OCI-M2 (cell line): ENCODE results near the gene MAST3.

Experiments used
- DNase-seq: peaks from one replicate; lab custom pipeline; 2025; ENCODE audit not compliant: unreplicated experiment; lab: John Stamatoyannopoulos, UW

Gene MAST3

GRCh38 chr19:18110609-18111232 is 13.1 kb downstream of the MAST3 start:
- no peak for DNase-seq

GRCh38 chr19:18112989-18113478 is 15.5 kb downstream of the MAST3 start:
- peak; percentile 58 for DNase-seq

DNA sequence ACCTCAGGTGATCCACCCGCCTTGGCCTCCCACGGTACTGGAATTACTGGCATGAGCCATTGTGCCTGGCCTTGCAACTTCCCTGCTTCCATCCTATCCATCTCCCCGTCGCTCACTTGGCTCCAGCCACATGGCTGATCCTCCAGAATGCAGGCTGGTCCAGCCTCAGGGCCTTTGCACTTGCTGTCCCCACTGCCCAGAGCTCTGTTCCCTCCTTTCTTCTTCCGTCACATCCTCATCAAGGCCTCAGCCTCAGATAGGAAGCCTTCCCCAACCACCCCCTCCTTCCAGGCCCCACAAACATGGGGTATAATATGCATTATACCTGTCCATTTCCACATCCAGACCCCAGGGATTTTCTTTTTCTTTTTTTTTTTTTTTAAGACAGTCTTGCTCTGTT is 16.2 kb downstream of the MAST3 start:
- DNase-seq = no peak

DNA sequence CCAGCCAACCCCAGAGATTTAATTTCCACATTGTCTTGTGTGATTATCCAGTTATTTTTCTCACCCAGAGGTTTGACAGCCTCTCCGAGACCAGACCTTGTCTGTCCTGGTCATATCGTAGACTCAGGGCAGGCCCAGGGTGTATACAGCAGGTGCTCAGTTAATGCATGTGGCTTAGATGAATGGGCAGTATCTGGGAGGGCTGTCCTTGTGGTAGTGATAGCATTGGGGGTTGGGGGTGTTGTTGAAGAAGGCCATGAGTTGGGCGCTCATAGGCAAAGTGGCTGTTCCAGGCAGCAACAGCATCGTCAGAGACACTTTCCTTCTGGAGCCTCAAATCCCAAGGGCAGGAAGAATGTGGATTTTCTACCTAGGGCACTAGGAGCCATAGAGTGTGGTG is 16.9 kb downstream of the MAST3 start:
- no peak for DNase-seq

DNA sequence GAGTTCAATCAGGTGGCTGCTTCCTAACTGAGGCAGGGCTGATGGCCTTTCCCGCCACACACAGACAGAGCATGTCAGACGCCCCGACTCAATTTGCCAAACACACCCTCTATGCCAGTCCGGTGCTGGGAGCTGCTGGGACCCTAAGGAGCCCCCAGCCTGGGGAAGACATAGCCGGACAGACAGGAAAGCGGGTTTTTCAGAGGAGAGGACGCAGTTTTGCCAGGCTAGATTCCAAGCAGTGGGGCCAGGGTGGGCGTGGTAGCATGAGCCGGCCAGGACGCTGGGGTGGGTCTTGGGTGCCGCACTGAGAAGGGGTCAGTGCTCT is 19.8 kb downstream of the MAST3 start:
- no peak for DNase-seq

GRCh38 chr19:18117692-18118378 is 20.3 kb downstream of the MAST3 start:
- peak; percentile 60 for DNase-seq

GRCh38 chr19:18118420-18119012 is 20.9 kb downstream of the MAST3 start:
- DNase-seq = no peak

DNA sequence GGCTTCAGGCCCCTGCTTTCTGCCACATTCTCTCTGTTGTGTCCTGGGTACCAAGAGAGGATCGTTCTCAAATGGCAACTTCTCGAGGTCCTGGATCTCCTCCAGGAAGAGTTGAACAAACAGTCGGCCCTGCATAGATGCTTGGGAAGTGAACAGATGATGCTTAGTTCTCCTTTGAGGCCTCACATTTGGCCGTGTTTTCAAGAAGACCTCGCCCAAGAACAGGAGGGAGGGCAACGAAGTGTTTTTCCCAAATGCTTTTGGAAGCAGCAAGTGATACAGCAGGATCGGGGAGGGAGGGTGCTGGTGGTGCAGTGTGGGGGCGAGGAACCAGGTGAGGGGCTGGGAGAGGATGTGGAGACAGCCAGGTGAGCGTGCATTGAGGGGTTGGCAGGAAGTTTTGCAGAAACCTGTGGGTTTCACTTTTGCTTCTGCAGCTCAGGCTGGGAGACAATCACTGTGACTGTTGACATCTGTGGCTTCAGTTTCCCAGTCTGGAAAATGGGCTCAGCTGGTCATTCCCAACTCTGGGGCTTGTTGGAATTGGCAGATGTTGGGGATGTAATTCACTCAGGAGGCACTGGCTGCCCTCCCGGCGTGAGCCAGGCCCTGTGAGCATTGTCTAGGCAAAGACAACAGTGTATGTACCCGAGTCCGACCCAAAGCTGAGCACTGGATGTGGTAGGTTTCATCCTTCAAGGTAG is 21.6 kb downstream of the MAST3 start:
- no peak for DNase-seq

GRCh38 chr19:18119717-18120105 is 22.1 kb downstream of the MAST3 start:
- no peak for DNase-seq

GRCh38 chr19:18120127-18120526 is 22.5 kb downstream of the MAST3 start:
- no peak for DNase-seq

GRCh38 chr19:18121166-18121565 is 23.6 kb downstream of the MAST3 start:
- no peak for DNase-seq

DNA sequence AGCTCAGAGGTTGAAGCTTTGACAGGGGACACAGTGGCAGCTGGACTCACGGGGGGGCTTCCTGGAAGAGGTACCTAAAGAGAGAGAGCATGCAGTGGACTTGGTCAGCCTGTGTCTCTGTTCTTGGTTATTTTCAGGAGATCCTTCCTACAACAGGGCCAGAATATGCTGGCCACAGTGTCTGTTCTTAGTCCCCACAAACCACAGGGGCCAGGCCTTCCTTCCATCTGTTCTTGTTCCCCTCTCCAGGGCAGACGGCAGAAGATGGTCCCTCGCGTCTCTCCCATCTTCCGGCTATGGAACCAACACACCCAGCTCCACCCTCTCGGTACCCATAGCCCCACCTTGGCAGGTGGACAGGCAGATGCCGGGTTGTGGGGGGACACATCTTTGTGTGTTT is 24.8 kb downstream of the MAST3 start:
- no peak for DNase-seq

DNA sequence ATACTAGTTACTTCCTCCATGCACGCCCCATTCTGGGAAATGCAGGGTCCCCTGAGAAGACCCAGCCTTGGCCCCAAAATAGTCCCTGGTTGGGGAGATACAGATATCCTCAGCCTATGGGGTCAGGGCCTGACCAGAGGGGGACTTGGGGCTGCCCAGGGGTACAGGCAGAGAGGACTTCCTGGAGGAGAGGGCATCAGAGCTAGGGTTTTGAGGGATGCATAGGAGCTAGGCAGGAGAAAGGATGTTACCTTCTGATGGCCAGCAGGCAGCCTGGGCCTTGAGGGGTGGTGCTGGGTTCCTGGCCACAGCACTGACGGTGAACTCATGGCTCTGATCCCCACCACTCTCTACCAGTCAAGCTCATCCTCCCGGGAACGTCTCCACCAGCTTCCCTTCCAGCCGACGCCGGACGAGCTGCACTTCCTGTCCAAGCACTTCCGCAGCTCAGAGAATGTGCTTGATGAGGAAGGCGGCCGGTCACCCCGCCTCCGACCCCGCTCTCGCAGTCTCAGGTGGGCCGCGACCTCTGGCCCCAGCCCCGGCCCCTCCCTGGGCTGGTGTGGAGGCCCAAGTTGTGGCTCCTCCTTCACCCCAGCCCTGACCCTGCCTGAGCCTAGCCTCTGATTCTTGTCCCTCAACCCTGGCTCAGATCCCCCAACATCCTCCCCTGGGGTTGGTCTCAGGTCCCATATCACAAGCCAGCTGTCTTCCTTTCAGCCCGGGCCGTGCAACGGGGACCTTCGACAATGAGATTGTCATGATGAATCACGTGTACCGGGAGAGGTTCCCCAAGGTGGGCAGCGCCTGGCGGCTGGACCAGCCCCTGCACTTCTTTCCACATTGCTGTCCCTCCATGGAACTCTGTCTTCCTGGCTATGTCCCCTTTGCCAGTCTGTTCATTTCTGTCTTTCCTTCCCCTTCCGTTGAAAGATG is 25.6 kb downstream of the MAST3 start:
- no peak for DNase-seq

- DNase-seq = no peak
Observed at GRCh38 chr19:18123819-18124218, 26.2 kb downstream of the MAST3 start.

DNA sequence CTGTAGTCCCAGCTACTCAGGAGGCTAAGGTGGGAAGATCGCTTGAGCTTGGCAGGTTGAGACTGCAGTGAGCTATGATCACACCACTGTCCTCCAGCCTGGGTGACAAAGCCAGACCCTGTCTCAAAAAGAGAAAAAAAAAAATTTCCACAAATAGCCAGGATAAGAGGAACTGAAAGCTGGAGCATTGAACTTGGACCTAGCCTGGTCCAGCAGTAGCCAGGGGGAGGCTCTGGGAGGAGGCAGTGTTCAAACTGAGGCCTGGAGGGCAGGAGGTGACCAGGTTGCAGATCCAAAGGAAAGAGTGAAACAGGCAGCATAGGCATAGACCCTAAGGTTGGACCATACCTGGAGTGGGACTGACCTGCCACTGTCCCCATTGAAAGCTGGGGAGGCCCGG is 28.5 kb downstream of the MAST3 start:
- no peak for DNase-seq

DNA sequence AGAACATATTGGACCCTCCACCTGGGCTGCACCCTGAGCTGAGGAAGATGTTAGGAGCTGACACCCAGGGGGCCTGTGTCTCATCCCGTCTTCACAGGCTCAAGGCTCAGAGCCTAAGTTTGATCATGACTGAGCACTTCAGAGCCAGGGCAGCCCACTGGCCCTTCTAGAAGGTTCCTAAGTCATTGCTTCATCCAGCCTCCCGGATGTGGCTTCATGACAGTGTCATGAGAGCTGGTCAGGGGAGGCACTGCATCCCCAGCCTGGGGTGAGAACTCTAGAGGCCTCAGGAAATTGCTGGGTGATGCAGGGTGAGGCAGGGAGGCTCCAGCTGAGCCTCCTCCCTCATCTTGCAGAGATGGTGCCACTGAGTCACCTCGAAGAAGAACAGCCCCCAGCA is 30.5 kb downstream of the MAST3 start:
- DNase-seq = no peak

DNA sequence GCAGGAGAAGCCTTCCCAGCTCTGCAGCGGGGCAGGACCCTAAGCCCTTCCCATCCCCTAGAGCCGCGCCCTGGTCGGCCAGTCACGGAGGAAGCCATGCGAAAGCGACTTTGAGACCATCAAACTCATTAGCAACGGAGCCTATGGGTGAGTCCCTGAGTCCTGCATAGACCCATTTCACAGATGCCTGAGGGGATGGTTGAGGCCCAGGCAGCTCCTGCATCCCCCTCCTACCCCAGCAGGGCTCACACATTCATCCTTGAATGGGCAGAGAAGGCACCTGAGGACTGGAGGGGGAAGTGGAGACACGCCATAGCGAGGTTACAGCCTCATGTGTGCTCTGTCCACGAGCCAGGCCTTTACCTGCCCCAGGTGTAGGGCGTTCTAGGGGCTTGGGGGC is 31.2 kb downstream of the MAST3 start:
- DNase-seq = no peak

DNA sequence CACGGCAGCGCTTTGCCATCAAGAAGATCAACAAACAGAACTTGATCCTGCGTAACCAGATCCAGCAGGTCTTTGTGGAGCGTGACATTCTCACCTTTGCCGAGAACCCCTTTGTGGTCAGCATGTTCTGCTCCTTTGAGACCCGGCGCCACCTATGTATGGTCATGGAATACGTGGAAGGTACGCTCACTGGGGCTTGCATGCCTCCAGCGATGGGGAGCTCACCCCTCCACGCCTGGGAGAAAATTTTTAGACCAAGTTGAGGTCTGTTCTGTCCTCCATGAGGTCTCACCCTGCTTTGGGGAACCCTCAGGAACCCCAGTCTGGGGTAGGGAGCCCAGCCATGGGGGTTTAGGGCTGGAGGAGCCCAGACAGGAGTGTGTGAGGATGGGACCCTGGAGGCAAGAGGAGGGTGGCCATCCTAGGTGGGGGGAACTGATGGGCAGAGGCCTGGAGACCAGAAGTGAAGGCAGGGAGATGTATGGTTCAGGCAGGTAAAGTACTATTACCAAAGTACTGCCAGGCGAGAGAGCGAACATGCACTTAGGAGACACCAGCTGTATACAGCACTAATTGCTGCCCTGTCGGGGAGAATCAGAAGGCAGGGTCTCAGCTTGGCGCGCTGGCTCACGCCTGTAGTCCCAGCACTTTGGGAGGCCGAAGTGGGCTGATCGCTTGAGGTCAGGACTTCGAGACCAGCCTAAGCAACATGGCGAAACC is 33.1 kb downstream of the MAST3 start:
- DNase-seq = no peak

- no peak for DNase-seq
Observed at GRCh38 chr19:18131841-18132596, 34.4 kb downstream of the MAST3 start.
